Kidney capillary endothelial cell (primary cell): Measurements from ENCODE around the gene TDRD6.

Experiments used
- DNase-seq: peaks from one replicate; pipeline ENCODE4 v3.0.0-alpha.2; 2018; ENCODE audit warnings: low spot score

Gene TDRD6

DNA sequence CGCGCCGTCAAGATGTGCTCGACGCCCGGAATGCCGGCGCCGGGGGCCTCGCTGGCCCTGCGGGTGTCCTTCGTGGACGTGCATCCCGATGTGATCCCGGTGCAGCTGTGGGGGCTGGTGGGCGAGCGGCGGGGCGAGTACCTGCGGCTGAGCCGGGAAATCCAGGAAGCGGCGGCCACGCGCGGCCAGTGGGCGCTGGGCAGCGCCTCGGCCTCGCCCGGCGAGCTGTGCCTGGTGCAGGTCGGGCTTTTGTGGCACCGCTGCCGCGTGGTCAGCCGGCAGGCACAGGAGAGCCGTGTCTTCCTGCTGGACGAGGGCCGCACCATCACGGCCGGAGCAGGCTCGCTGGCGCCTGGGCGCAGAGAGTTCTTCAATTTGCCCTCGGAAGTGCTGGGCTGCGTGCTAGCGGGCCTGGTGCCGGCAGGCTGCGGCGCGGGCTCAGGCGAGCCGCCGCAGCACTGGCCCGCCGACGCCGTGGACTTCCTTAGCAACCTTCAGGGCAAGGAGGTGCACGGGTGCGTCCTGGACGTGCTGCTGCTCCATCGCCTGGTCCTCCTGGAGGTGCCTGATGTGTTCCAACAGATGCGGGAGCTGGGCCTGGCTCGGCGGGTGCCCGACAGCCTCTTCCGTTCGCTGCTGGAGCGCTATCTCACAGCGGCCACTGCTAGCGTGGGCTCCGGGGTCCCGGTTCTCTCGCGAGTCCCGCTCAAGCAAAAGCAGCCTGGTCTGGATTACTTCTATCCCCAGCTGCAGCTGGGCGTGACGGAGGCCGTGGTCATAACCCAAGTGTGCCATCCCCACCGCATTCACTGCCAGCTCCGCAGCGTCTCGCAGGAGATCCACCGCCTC, 656 bp downstream of the TDRD6 start:
- DNase-seq, result no peak

DNA sequence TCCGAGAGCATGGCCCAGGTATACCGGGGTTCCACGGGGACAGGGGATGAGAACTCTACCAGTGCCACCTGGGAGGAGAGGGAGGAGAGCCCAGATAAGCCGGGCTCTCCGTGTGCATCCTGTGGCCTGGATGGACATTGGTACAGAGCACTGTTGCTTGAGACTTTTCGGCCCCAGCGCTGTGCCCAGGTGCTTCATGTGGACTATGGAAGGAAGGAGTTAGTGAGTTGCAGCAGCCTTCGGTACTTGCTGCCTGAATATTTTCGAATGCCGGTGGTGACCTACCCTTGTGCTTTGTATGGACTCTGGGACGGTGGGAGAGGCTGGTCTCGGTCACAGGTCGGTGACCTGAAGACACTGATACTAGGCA, 1.3 kb downstream of the TDRD6 start:
- DNase-seq, result no peak

DNA sequence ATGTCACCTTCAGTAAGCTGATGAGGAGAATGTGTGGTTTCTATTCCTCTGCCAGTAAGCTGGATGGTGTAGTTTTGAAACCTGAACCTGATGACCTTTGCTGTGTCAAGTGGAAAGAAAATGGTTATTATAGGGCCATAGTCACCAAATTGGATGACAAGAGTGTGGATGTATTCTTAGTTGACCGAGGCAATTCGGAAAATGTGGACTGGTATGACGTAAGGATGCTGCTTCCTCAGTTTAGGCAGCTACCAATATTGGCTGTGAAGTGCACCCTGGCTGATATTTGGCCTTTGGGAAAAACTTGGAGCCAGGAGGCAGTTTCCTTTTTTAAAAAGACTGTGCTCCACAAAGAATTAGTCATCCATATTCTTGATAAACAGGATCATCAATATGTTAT, 2.0 kb downstream of the TDRD6 start:
- DNase-seq, result no peak

DNA sequence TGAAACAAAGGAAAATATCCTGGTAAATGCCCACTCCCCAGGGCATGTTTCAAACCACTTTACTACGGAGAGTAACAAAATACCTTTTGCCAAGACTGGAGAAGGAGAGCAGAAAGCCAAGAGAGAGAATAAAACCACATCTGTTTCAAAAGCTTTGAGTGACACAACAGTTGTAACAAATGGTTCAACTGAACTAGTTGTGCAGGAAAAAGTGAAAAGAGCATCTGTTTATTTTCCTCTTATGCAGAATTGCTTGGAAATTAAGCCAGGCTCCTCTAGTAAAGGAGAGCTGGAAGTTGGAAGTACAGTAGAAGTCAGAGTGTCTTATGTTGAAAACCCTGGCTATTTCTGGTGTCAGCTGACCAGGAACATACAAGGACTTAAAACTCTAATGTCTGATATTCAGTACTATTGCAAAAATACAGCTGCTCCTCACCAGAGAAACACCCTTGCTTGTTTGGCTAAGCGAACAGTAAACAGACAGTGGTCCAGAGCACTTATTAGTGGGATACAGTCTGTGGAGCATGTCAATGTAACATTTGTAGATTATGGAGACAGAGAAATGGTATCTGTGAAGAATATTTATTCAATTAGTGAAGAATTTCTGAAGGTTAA, 2.6 kb downstream of the TDRD6 start:
- no peak for DNase-seq

DNA sequence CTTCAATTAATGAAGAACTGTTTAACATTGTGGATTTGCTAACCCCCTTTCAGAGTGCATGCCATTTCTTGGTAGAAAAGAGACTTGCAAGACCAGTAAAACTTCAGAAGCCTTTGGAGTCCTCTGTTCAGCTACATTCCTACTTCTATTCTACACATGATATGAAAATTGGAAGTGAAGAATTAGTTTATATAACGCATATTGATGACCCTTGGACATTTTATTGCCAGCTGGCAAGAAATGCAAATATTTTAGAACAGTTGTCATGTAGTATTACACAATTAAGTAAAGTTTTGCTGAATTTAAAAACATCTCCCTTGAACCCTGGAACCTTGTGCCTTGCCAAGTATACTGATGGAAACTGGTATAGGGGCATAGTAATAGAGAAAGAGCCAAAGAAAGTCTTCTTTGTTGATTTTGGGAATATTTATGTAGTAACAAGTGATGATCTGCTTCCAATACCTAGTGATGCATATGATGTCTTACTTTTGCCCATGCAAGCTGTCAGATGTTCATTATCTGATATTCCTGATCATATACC, 3.3 kb downstream of the TDRD6 start:
- no peak for DNase-seq

DNA sequence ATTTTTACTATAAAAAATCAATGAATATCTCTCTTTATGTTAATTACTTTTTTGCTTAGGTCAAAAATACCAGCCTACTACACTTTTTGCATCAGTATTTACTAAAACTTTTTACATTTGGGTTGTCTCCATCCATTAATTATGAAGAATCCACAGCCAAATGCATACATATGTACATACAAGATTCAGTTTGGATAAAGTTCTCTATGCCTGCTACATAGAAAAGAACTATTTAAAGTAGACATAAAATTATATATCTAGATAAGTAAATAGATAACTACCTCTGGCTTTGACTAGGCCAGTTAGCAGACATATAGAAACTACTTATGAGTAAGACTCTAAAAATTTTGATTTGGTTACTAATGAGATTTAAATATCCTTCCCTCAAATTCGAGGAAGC, 12.3 kb downstream of the TDRD6 start:
- no peak for DNase-seq

DNA sequence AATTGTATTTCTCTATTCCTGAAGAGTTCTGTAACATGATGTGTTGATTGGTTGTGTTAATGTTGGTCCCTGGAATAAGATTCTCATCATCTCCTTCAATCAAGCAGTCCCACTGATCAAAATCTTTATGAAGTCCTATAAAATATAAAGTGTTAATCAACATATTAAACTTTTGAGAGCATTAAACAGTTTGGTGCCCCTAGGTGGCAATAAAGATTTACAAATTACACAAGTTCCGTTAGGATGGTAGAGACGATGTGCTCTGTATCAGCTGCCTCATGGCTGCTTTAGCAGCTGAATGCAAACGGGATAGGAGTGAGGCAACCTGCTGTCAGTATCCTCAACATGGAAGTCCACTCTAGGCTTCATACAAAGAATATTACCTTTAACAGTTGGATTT, 16.9 kb downstream of the TDRD6 start:
- peak; percentile 61 for DNase-seq

DNA sequence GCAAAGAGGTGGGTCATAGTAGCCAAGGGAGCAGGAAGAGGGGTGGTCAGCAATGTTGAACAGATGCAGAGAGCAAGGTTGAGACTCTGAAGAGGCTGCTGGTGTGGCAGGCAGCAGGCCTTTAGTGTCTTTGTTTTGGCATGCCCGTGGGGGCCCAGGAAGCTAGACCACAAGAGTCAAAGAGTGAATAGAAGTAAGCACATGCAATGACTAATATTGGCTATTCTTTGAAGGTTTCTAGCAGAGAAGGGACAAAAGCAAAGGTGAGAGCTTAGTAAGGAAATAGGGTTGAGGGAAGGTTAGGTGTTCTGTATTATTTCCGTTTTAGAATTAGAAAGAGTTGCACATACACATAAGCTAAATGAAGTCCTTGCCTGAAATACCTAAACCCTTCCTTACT, 18.8 kb downstream of the TDRD6 start:
- no peak for DNase-seq

DNA sequence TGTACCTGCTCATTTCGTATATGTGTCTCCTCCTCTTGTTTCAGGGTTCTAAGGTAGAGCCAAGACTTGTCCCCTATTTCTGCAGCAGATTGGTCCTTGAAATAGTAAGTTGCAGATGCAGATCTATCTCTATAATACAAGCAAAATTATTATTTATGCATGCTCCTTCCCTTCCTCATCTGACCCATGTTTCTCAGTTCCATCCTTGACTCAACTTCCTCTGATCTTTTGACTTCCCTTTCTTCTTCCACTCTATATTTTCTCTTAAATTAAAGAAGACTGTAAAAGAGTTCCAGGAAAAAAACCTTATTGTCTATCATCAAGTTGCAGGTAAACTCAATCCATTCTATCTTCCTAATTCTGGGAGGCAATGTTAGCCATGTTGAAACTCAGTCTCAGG, 23.8 kb downstream of the TDRD6 start:
- DNase-seq, result no peak

DNA sequence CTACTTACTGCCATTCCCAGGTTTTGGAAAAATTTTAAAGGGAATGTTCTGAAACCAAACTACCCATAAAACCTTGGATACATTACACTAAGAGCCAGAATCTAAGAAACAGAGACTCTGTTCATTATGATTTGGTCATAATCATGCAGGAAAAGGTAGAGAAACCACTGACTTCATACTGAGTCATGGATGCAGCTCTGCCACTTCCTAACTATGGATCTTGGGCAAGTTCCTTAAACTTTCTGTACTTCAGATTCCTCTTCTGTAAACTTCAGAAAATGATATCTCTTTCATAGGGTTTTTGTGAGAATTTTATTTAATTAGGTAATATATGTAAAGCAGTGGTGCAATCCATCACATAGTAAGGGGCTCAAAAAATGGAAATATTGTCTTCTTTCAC, 27.5 kb downstream of the TDRD6 start:
- peak; percentile 46 for DNase-seq

DNA sequence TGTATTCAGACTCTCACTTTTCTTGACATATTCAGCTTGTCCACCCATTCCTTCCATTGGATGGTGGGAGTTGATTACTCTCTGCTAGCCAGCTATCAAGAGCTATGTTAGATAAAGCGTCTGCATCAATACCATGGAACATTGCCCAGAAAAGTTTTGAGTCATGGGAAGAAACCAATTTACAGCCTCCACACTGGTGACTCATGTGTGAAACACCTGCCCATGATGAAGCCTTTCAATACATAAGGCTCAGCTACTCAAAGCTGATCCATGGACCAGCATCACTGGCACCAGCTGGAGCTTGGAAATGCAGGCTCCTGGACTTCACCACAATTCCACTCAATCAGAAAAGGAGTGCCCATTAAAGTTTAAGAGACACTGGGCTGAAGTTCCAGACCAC, 31.4 kb downstream of the TDRD6 start:
- peak; percentile 72 for DNase-seq

DNA sequence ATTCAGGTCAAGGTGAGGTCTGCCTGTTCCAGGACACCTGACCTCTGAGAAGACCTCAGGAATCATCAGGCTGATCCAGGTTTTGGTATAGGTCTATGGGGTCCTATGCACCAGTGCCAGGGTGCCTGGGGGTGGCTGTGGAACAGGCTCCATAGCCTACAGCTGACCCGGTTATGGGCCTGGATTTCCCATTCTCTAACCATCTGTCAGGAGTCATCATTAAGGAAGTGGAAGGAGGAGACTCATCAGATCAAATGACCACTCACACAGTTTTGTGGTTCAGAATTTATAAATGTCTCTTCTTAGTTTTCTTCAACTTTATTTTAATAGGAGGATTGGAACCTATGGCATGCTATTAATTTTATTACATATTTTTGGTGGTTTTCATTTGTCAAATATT, 32.7 kb downstream of the TDRD6 start:
- DNase-seq, result no peak

DNA sequence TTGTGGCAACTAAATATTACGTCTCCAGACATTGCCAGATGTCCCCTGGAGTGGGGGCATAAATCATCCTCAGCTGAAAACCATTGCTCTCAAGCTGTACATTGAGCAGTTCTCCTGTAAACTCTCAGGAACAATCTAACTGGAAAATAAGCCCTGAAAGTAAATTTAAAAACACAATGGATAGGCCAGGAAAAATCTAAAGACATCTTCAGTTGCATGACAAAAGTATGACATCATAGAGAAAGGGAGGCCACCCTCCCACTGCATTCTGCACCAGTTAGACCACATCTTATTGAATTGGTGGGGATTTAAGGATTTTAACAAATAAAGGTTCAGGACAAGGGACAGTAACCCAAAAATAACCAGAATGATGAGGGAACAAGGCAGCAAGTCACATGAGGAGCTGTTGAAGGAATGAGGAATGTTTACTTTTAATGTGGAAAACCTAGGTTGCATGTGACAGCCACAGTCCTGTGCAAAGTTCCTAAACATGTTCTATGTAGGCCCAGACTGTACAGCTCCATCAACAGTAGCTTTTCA, 42.2 kb downstream of the TDRD6 start:
- DNase-seq, result no peak

DNA sequence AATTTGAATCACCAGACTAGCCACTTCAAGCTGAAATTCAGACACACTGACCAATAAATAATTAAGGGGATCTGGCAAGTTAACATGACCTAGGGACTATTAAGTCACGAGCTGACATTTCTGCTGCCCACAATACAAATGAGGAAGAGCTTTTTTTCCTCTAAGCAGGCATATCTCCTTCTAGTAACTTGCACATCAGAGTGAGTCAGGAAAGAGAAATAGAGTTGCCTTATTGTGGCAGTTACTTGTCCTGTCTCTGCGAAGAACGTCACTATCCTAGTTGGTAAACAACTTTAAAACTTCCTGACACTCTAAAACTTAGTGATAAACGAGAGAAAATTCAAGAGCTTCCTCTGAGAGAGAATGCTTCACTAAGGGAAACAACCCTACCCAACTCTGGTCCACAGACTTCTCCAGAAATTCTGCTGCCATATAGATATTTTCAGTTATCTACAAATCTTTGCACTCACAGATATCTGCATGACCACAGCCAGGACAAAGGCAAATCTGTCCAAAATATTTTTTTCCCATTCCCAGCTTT, 43.3 kb downstream of the TDRD6 start:
- no peak for DNase-seq

DNA sequence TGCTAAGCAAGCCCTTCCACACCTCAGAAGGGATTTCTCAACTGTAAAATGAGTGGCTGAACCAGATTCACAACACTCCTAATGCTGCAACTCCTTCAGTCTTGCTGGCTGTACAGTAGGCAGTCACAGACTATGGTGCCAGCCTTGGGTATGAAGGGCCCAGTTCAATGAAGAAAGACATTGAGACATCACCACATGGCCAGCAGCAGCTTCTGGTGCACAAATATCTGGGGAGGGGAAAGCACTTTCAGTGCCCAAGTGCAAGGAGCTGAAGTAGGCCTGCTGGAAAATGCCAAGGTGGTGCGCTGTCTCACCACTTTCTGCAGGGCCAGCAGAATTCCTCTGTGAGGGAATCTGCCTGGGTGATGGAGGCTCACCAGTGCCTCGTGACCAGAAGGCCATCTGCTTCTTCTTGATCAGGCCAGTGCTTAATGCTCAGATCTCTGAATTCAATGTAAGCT, 45.7 kb downstream of the TDRD6 start:
- no peak for DNase-seq

DNA sequence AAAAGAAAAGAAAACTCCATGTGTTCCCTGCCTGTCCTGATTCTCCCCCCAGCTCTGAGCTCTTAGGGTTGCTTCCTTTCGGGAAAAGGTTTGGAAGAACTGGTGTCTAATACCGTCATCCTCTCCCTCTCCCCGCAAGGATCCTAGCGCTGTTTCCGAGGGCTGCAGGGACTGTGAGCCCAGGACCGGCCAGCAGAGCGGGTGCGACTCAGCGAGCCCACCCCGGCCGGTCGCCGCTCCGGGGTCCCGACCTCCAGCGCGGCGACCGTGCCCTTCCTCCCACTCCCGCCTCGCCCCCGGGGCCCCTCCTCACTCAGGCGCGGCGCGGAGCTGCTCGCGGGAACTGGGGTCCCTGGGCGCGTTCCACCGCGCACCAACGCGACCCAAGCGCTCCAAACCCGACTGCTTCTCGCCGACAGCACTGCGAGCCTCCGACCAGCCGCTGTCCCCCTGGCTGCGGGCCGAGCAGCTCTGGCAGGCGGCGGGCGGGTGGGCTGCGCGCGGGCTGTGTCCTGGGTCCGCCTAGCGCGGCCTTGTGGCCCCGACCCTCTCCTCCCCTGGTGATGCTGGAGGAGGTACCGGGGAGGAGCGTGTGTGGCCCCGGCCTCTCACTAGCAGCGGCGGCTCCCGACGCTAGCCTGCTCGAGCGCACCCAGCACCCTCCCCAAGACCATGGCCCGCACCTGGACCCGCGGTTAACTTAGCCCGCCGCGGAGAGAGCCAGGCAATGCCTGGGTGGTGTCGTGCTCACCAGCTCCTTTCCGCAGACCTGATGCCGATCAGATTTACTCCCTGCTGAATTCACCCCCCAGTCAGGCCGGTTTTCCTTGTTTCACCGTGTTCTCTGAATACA, 47.4 kb downstream of the TDRD6 start, which contains the start of gene PLA2G7:
Gene PLA2G7, minus strand, starts transcription at position 509 of the 853 bp plus-strand sequence. CDS start 12,484 bp downstream, outside the sequence.
- no peak for DNase-seq

DNA sequence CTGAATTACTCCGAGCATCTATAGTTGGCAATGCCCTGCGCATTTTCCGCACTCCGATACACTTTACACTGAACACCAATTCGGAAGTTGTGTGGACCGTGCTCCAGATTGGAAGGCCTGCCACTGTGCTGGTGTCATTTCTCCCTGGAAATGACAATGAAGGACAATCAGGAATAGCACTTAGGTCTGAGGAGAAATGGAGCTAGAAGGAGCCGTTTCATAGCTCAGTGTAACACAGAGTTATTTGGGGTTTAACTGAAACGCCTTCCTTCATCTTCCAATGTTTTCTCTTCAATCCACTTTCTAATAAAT, 48.0 kb downstream of the TDRD6 start:
- no peak for DNase-seq

DNA sequence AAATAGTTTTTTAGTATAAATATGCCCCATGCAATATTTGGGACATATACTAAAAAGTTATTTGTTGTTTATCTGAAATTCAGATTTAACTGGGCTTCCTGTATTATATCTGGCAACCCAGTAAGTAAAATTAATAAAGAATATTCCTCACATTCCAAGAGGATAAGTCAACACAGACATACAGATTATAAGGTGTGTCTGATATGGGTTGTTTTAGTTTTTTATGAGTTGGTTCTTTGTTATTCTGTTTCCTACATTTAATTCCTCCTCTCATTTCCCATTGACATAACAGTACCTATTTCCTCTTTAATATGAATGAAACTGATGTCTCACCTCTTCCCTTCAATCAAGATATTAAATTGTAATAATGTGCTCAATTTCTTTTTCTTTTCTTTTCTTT, 49.2 kb downstream of the TDRD6 start:
- DNase-seq, result no peak

DNA sequence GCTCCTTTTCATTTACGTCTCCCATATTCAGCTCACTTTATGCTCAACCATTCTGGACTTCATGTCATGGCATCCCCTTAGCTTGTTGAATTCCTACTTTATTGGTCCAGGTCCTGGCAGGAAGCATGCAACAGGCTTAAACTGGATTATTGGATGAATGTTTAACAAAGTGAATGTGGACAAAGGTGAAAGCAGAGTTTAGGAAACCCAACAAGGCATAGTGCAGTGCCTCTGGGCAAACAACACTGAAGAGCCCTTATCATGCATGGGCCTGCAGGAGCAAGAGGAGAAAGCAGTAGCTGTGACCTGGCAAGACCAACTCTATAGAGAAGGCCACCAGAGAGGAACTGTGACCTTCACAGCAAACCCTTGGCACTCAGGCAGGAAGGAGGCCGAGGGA, 53.8 kb downstream of the TDRD6 start:
- no peak for DNase-seq

DNA sequence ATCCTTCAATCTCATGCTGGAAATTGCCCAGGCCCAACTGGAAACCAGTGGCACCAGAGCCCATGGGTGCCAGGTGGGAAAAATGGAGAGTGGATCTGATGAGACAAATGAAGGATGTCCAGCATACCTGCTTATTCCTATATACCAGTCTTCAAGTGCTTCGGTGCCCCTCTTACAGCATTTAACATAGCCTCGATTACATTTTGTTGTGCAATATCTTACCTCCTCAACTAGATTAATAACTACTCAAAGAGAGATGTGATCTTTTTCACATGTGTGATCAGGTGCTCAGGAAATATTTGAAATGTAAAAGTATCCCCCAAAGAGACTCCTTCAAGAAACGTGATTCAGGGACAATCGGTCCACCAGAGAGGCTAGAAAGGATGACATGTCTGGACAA, 54.2 kb downstream of the TDRD6 start:
- no peak for DNase-seq

DNA sequence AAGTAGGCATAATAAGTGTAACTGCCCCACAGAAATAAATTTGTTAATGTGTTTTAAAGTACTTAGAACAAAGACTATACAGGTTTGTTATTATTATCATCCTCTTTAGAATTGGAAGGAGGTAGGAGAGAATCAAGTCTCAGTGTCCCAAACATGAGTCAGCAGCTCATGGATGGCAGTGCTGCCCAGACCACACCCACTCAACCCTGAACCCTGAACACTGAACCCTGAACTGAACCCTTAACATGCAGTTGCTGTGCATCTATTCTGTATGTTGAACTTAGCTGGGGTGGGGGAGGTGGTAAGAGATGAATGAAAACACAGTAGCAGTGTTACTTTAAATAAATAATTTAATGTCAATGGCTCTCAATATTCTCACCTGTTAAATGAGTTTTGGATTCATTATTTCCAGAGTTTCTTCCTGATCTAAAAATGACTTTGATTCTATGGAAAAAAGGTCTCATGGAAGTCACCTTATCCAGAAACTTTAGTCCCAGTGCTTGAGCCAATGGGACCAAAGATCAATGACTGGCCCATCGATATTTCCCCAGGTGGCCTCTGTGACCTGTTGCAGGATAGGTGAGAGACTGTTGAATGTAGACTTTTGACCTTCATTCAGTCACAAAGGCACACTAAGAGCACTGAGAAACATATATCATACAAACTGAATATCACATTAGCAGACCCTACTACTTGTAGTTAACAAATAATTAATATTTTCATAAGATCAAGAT, 55.9 kb downstream of the TDRD6 start:
- no peak for DNase-seq
